Activated CD4-positive, CD25-positive, alpha-beta regulatory T cell treated with anti-CD3 and anti-CD28 coated beads, Interleukin-2, amount 50 U/mL, for 24 hours (primary cell): ENCODE results near the gene AKR7A3.

Source experiments
- ATAC-seq, 2 donors: fragments of 150-1000 bp; cut with Tn5 transposase; one replicate each; pipeline ENCODE4 v1.10.0; 2021; ENCODE audit warnings: mild to moderate bottlenecking in 1 of 2, moderate library complexity in 1 of 2

Gene AKR7A3

GRCh38 chr1:19288324-19289241, at the start of gene AKR7A3:
AKR7A3 (minus strand) TSS chr1:19288770; CDS start chr1:19288709, 61 bp downstream.
- peak; percentile 93 to 96 for ATAC-seq

GRCh38 chr1:19338323-19338762, 49.8 kb upstream of the AKR7A3 start:
- no peak for ATAC-seq

DNA sequence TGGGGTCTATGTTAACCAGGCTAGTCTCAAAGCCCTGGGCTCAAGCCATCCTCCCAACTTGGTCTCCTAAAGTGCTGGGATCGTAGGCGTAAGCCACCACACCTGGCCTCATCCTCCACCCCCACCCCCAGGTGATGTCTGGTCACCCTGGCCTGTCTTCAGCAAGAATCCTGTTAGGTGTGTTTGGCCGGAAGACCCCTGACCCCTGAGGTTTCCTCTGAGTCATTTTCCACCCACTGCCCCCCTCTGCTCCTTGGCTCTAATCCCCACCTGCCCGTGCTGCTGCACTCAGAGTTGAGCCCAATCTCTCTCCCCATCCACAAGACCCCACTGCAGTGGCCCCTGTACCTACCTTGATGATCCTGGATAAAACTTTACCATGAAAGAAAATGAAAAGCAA, 48.7 kb upstream of the AKR7A3 start:
- no peak for ATAC-seq

GRCh38 chr1:19336543-19336942, 48.0 kb upstream of the AKR7A3 start:
- peak; percentile 78 to 82 for ATAC-seq

DNA sequence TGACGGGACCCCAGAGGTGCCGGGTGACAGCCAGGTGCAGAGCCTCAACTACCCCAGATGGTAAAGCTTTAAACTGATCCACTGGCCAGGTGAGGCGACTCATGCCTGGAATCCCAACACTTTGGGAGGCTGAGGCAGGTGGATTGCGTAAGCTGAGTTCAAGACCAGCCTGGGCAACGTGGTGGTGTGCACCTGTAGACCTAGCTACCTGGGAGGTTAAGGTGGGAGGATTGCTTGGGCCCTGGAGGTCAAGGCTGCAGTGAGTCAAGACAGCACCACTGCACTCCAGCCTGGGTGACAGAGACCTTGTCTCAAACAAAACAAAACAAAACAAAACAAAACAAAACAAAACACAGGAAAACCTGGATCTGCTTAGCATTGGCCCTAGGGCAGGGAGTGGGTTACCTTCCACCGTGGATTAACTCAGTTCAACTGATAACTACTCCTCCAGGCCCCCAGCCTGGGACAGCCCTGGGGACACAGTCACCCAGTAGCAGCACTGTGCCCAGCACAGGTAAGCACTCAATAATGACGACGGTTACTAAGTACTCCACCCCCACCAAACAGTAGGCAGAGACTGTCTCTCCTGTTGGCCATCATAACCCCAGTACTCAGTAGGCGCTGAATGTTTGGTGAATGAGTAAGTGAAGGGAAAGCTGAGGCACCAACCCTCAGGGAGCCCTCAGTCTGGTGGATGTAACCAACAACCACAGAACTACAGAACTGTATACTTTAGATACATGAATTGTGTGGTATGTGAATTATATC, 45.2 kb upstream of the AKR7A3 start:
- no peak for ATAC-seq

- ATAC-seq = no peak
These were observed 44.3 kb upstream of the AKR7A3 start for GRCh38 chr1:19332832-19333231.

DNA sequence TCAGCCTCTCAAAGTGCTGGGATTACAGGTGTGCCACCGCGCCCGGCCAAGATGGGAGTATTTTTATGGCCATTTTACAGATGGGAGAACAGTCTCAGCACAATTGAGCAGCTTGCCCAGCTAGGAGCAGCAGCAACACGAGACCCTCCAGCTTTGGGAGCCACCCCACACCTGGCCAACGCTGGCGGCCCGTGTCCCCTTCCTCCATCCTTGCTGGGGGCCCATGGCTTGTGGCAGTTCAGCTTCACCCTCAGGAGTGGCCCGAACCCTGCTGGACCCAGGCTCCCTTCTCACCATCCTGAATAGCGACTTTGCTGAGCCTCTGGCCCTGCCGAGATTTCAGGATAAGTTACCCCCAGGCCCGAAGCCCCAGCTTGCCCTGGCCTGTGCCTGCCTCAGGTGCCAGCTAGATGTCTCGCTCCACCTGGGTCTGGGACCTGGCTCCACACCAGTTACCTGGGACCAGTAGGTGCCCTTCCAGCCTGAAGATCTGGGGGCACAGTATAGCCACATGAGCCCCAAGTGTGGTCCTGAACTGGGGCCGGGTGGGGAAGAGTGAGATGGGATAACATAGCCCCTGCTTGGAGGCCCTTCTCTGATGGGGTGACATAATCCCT, 42.8 kb upstream of the AKR7A3 start:
- ATAC-seq = no peak

DNA sequence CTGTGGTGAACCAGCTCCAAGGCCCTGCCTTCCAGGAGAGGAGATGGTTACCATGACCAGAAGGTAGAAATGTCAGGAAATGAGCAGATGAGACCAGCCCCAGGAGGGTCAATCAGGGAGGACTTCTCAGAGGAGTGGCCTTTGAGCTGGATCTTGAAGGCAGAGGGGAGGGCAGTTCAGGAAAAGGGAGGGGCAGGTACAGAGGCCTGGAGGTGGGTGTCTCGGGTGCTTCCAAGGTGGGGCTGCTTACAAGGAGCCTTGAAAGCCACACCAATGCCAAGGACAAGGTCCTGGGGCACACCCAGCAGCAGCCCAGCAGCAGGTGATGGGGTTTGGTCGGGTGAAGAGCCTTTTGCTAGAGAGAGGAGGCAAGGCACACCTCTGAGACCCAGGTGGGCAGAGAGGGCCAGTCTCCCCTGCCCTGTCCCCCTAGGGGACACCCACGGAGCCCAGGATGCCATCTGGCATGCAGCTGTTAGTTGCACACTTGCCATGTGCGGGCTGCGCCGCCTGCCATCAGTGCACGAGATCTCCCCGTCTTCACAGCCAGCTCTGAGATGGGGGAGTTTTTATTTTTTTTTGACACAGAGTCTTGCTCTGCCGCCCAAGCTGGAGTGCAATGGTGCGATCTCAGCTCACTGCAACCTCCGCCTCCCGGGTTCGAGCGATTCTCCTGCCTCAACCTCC, 42.0 kb upstream of the AKR7A3 start:
- ATAC-seq = no peak

- ATAC-seq = no peak
These were observed 41.0 kb upstream of the AKR7A3 start for GRCh38 chr1:19329611-19330010.

DNA sequence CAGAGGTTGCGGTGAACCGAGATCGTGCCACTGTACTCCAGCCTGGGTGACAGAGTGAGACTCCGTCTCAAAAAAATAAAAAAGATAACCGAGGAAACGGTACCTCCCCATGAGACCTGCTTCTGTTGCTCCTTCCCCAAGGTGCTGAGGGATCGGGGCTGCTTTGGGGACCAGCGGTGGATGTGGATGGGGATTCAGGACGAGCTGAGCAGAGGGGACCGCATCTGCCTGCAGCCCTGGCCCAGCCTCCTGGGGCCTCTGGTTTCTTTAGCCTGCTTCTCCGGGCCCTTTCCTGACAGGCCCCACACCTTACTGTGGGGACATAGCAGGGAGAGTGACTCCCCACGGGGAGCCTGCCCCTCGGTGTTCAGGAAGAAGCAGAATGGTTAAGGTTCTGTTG, 40.6 kb upstream of the AKR7A3 start:
- ATAC-seq = no peak

- ATAC-seq = no peak
These were observed 39.9 kb upstream of the AKR7A3 start for GRCh38 chr1:19328486-19328885.

- no peak for ATAC-seq
These were observed 39.2 kb upstream of the AKR7A3 start for GRCh38 chr1:19327736-19328135.

DNA sequence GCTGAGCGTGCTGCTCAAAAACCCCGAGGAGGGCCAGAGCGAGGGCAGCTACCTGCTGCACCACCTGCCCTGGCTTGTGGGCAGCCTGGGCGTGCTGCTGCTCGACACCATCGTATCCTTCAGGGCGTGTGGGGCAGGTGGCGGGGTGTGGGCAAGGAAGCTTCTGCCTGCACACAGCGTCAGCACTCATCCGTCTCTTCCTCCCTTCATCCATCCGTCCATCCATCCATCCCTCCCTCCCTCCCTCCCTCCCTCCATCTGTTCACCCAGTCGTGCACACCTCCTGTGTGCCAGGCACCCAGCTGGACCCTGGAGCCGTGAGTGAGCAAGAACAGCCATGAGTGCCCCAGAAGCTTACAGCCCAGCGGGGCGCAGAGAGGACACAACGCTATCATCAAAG, 38.7 kb upstream of the AKR7A3 start:
- ATAC-seq = no peak

GRCh38 chr1:19326748-19327065, 38.1 kb upstream of the AKR7A3 start:
- no peak for ATAC-seq

DNA sequence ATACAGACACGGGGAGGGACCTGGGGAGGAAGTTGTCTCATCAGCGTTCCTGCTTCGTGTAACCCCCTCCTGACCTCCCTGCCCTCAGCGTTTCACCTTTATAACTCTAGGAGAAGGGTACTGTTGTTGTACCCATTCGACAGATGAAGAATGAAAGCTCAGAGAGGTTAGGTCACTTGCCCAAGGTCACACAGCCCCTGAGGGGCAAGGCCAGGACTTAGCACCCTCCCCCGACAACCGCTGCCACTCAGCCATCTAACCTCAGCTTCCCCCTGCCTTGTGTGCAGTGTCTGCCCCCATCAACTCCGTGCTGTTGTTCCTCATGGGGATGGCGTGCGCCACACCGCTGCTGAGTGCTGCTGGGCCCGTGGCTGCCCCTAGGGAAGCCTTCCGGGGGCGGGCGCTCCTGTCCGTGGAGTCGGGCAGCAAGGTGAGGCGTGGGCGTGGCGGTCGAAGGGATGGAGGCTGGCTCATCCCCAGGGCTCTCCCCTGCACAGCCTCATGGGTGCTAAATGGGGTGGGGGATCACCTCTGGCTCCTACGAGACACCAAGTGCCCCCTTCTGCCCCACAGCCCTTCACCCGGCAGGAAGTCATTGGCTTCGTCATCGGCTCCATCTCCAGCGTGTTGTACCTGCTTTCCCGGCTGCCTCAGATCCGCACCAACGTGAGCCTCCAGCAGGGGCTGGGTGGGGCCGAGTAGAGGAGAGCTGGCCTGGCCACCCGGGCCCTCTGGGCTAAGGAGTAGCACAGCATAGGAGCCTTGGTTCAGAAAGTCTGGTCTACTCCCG, 37.6 kb upstream of the AKR7A3 start:
- no peak for ATAC-seq

DNA sequence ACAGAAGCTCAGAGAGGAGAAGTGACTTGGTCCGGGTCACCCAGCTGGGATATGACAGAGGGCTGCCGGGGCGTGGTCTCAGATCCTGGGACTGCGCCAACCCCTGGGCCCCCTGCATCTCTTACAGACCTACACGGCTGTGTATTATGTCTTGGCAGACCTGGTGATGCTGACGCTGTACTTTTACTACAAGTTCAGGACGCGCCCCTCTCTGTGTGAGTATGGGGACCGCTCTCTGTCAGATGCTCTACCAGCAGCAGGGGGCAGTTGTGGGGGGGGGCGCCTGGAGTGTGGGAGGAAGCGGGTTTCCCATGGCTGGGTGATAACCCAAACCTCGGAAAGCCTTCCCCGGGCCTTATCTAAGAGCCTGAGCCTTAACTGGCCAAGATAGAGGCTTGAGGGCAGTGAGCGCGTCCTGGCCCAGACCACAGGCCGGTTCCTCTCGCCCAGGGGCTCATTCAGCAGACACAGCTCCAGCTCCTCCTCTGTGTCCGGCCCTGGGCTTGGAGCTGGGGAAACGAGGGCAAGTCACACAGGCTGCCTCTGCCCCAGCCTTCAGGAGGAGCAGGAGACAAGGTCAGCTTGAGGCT, 36.9 kb upstream of the AKR7A3 start:
- ATAC-seq = no peak

- no peak for ATAC-seq
These were observed 36.1 kb upstream of the AKR7A3 start for GRCh38 chr1:19324665-19324990.

- ATAC-seq = no peak
These were observed 35.6 kb upstream of the AKR7A3 start for GRCh38 chr1:19323987-19324664.

GRCh38 chr1:19322481-19322880, 33.9 kb upstream of the AKR7A3 start:
- ATAC-seq = no peak

DNA sequence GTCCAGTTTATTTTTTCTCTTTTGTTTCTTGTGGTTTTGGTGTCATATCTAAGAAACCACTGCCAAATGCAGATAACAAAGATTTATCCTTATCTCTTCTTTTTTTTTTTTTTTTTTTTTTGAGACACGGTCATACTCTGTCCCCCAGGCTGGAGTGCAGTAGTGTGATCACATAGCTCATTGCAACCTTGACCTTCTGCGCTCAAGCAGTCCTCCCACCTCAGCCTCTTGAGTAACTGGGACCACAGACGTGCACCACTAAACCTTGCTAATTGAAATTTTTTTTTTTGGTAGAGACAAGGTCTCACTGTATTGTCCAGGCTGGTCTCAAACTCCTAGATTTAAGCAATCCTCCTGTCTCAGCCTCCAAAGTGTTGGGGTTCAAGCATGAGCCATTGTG, 32.5 kb upstream of the AKR7A3 start:
- no peak for ATAC-seq

DNA sequence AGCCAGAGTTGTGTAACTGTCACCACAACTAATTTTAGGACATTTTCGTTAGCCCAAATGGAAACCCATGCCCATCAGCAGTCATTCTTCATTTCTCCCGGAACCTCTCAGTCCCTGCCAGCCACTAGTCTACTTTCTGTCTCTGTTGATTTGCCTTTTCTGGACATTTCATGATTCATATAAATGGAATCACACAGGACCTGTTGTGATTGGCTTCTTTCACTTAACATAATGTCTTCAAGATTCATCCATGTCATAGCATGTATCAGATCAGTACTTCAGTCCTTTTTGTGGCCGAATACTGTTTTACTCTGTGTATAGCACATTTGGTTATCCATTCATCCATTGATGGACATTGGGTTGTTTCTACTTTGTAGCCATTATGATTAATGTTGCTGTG, 30.6 kb upstream of the AKR7A3 start:
- ATAC-seq = no peak
